CD4-positive, alpha-beta T cell treated with Interleukin-17A for 1 hour (primary cell): ENCODE results near the gene LPP.

ENCODE experiments used
- DNase-seq: peaks from one replicate; pipeline ENCODE4 v3.0.0-alpha.2; 2020

The LPP gene

GRCh38 chr3:188254520-188255070 lies 100.6 kb downstream of the LPP start:
- DNase-seq: no peak

GRCh38 chr3:188255190-188255589 lies 101.2 kb downstream of the LPP start:
- no peak for DNase-seq

GRCh38 chr3:188256758-188257157 lies 102.8 kb downstream of the LPP start:
- DNase-seq: no peak

GRCh38 chr3:188257384-188258026 lies 103.5 kb downstream of the LPP start:
- DNase-seq: no peak

- no peak for DNase-seq
These were observed 105.2 kb downstream of the LPP start for GRCh38 chr3:188259191-188259590.

GRCh38 chr3:188259596-188259995 lies 105.6 kb downstream of the LPP start:
- DNase-seq: no peak

- no peak for DNase-seq
These were observed 107.1 kb downstream of the LPP start for GRCh38 chr3:188261011-188261410.

- no peak for DNase-seq
These were observed 108.5 kb downstream of the LPP start for GRCh38 chr3:188262488-188262887.

GRCh38 chr3:188262913-188263683 lies 109.1 kb downstream of the LPP start:
- DNase-seq: no peak

GRCh38 chr3:188264226-188265207 lies 110.6 kb downstream of the LPP start:
- DNase-seq: no peak

- DNase-seq: no peak
These were observed 112.8 kb downstream of the LPP start for GRCh38 chr3:188266562-188267274.

- no peak for DNase-seq
These were observed 113.9 kb downstream of the LPP start for GRCh38 chr3:188267790-188268335.

- no peak for DNase-seq
These were observed 114.4 kb downstream of the LPP start for GRCh38 chr3:188268336-188268735.

GRCh38 chr3:188269040-188269439 lies 115.1 kb downstream of the LPP start:
- no peak for DNase-seq

GRCh38 chr3:188270423-188270972 lies 116.5 kb downstream of the LPP start:
- no peak for DNase-seq

- DNase-seq: no peak
These were observed 117.4 kb downstream of the LPP start for GRCh38 chr3:188271226-188271914.

GRCh38 chr3:188272481-188273372 lies 118.8 kb downstream of the LPP start:
- DNase-seq: no peak

- no peak for DNase-seq
These were observed 120.4 kb downstream of the LPP start for GRCh38 chr3:188274249-188274915.

GRCh38 chr3:188276375-188276774 lies 122.4 kb downstream of the LPP start:
- DNase-seq: no peak
